ENCODE results near the gene ASIC1. TPM values are rescaled to one million over a fixed set of nuclear protein-coding genes. Genes with fewer than 3 reads are reported as not detected.

ASIC1 gene
- total and polyA plus RNA-seq, 7 donors, result 1.3 to 6.9 (median 4.2) TPM; not detected in 1

DNA sequence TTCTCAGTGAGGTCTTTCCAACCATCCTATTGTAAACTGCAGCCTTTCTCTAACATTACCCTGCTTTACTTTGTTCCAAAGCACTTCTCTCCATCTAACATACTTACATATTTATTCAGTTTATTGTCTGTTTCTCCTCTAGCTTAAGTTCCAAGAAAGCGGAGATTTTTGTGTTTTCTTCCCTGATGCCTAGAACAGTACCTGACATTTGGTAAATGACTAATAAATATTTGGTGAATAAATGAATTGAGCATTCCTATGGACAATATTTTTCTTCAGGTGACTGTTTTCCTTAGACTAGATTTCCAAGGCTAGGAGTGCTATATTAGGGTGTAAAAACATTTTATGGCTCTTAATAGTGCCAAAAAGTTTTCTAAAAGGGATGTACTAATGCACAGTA, 34.5 kb upstream of the ASIC1 start:
- intact Hi-C loops (cut with DNase I), result loop anchor here (5.0 kb wide), 1 partner anchor 41 kb away; no protein-coding TSS in a partner anchor

GRCh38 chr12:50024227-50024626, 33.2 kb upstream of the ASIC1 start:
- Histone ChIP-seq H3K9me3 (no peaks in the 10 kb centered on the region), H3K4me3 (peak overlapping the region in 1 of 4 donors; percentile 79), H3K27ac (no peak overlapping the region), H3K27me3 (no peaks in the 10 kb centered on the region), H3K4me1 (peaks cover 0 to 23% (median 13%) of the 10 kb centered on the region in 4 donors), H3K36me3 (no peaks in the 10 kb centered on the region)
- intact Hi-C loops (cut with DNase I), result loop anchor here (5.0 kb wide), 1 partner anchor 42 kb away; no protein-coding TSS in a partner anchor
- WGBS, 2 donors, result 83 to 85% methylated on average over 8 of the region's 8 CpGs
- TF ChIP-seq, protein P1, sequence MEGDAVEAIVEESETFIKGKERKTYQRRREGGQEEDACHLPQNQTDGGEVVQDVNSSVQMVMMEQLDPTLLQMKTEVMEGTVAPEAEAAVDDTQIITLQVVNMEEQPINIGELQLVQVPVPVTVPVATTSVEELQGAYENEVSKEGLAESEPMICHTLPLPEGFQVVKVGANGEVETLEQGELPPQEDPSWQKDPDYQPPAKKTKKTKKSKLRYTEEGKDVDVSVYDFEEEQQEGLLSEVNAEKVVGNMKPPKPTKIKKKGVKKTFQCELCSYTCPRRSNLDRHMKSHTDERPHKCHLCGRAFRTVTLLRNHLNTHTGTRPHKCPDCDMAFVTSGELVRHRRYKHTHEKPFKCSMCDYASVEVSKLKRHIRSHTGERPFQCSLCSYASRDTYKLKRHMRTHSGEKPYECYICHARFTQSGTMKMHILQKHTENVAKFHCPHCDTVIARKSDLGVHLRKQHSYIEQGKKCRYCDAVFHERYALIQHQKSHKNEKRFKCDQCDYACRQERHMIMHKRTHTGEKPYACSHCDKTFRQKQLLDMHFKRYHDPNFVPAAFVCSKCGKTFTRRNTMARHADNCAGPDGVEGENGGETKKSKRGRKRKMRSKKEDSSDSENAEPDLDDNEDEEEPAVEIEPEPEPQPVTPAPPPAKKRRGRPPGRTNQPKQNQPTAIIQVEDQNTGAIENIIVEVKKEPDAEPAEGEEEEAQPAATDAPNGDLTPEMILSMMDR (IDR thresholded peaks at IDR 0.05), result no peak
- TF ChIP-seq POLR2AphosphoS5 (IDR thresholded peaks at IDR 0.05), result no peak
- no peak for TF ChIP-seq POLR2A (IDR thresholded peaks at IDR 0.05)
- no peak for TF ChIP-seq EP300 (IDR thresholded peaks at IDR 0.05)
- DNase-seq, result no peak

More for the DNA sequence above, 34.5 kb upstream of the ASIC1 start:
- WGBS, 2 donors, result 96 to 97% methylated on average over 1 of the region's 1 CpG
- H3K4me3 ChIP-seq, result no peak overlapping the region
- no peaks in the 10 kb centered on the region for H3K36me3 ChIP-seq
- no peaks in the 10 kb centered on the region for H3K9me3 ChIP-seq
- no peaks in the 10 kb centered on the region for H3K27me3 ChIP-seq
- H3K4me1 ChIP-seq, result peaks cover 0 to 28% (median 18%) of the 10 kb centered on the region in 4 donors
- DNase-seq, result no peak
- TF ChIP-seq, protein P1 (IDR thresholded peaks at IDR 0.05), result no peak
- no peak for TF ChIP-seq POLR2AphosphoS5 (IDR thresholded peaks at IDR 0.05)
- no peak for TF ChIP-seq POLR2A (IDR thresholded peaks at IDR 0.05)
- H3K27ac ChIP-seq, result no peak overlapping the region

DNA sequence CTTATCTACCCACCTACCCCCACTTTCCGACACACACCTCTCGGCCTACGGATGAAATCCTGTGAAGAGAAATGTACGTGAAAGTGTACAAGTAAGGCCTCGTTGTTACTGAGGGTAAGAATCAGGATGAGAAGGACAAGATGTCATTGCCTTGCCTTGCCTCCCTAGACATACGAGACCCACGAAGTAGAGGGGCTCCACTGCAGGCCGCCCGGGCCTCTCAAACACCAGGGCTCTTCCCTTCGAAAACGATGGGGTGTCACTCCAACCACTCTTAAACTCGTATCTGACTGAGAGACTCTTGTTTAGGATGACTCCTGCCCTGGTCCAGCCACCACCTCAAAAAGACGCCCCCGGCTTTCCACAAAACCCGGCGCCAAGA, 32.6 kb upstream of the ASIC1 start:
- Histone ChIP-seq H3K27me3 (no peaks in the 10 kb centered on the region), H3K4me3 (peak overlapping the region; percentile 75 to 79 (median 76)), H3K27ac (peak overlapping the region; percentile 64 to 66 (median 66)), H3K36me3 (no peaks in the 10 kb centered on the region), H3K9me3 (no peaks in the 10 kb centered on the region), H3K4me1 (peaks cover 0 to 23% (median 13%) of the 10 kb centered on the region in 4 donors)
- DNase-seq, result no peak
- no peak for TF ChIP-seq EP300 (IDR thresholded peaks at IDR 0.05)
- no peak for TF ChIP-seq POLR2AphosphoS5 (IDR thresholded peaks at IDR 0.05)
- TF ChIP-seq, protein P1 (IDR thresholded peaks at IDR 0.05), result no peak
- TF ChIP-seq POLR2A (IDR thresholded peaks at IDR 0.05), result no peak
- 1 to 2% methylated on average over 16 of the region's 16 CpGs for WGBS, 2 donors
- intact Hi-C loops (cut with DNase I), result loop anchor here (5.0 kb wide), 1 partner anchor 42 kb away; no protein-coding TSS in a partner anchor

GRCh38 chr12:50025187-50026059, 32.0 kb upstream of the ASIC1 start, which contains the start of gene RACGAP1:
RACGAP1 (minus strand) TSS chr12:50025494; CDS start chr12:50016715, 8,779 bp downstream.
- intact Hi-C loops (cut with DNase I), result no loop called here
- Histone ChIP-seq H3K4me3 (peak within 1 kb of the TSS; percentile 75 to 79 (median 76)), H3K9me3 (no peaks in the 10 kb centered on the region), H3K27ac (peak within 1 kb of the TSS; percentile 64 to 66 (median 66)), H3K36me3 (no peaks in the 10 kb centered on the region), H3K27me3 (no peaks in the 10 kb centered on the region), H3K4me1 (peaks cover 0 to 23% (median 13%) of the 10 kb centered on the region in 4 donors)
- 5 to 6% methylated on average over 47 of the region's 47 CpGs for WGBS, 2 donors
- DNase-seq, result peak; percentile 98
- TF ChIP-seq, protein P1 (IDR thresholded peaks at IDR 0.05), result no peak
- peak in 2 of 4 donors; percentile 32 to 88 for TF ChIP-seq POLR2AphosphoS5 (IDR thresholded peaks at IDR 0.05)
- peak in 1 of 4 donors; percentile 6 for TF ChIP-seq EP300 (IDR thresholded peaks at IDR 0.05)
- TF ChIP-seq POLR2A (IDR thresholded peaks at IDR 0.05), result no peak
